NCI-H1105 (cell line): ENCODE measurements around the gene PHF11.
"Not testable (repeated sequence)": the region's sequence is repeated elsewhere in the genome, so short reads cannot be mapped to it uniquely, and the experiment has no call there.

Experiments
- DNase-seq: peaks from one replicate; lab custom pipeline; 2025; lab: John Stamatoyannopoulos, UW

Gene PHF11

GRCh38 chr13:49495783-49496762, at the start of gene PHF11:
TSS of gene PHF11 (plus strand) at chr13:49495953. CDS start at chr13:49496002, 49 bp downstream.
- no peak for DNase-seq

DNA sequence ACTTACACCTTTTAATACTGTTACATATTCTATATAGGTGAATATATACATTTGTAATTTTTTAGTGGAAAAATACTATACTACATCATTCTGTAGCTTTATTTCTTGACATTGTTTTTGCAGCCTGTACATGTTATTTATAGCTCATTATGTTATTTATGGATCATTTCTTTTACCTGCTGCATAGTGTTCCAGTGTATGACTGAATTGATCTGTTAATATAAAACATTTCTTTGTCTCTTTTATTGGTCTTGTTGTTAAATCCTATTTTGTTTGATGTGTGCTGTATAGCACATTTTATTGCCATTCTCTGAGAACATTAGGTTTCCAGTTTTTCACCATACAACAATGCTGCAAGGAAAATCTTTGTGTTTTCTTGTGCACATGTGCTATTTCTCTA, 49.3 kb upstream of the PHF11 start:
- no peak for DNase-seq

GRCh38 chr13:49448753-49449152, 47.0 kb upstream of the PHF11 start:
- DNase-seq, result no peak

GRCh38 chr13:49450105-49450819, 45.5 kb upstream of the PHF11 start:
- no peak for DNase-seq

DNA sequence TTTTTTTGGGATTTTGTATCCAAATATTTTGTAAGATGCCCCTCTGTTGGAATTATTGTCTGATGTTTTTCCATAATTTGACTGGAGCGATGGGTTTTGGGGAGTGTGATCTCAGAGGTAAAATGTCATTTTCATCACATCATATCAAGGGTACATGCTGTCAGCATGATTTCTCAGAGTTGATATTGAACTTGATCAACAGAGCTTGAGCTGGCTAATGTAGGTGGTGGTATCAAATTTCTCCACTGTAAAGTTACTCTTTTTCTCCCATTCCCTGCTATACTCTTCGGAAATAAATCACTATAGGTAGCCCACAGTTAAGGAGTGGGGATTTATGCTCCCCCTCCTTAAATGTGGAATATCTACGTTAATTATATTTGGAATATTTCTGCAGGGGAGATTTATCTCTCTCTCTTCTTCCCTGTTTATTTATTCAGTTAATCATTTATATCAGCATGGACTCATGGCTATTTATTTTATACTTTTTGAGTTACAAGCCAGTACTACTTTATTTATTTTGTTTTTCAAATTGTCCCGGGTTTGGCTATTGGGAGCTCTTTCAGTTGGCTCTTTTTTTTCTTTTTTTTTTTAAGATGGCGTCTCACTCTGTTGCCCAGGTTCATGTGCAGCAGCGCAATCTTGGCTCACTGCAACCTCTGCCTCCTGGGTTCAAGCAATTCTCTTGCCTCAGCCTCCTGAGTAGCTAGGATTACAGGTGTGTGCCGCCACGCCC, 42.9 kb upstream of the PHF11 start:
- DNase-seq, result no peak

DNA sequence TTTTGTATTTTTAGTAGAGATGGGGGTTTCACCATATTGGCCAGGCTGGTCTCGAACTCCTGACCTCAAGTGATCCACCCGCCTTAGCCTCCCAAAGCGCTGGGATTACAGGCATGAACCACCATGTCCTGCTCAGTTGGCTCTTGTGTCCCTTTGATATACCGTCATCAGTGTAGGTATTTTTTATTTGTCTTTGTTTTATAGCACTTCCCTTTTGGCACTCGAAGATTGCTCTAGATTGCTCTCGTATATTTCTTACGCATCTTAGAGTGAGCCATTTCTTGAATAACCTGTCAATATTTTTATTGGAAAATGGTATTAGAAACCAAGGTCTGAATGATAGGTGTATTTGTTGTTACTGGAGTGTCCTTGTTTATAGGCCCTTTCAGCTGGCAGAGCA, 42.3 kb upstream of the PHF11 start:
- no peak for DNase-seq

DNA sequence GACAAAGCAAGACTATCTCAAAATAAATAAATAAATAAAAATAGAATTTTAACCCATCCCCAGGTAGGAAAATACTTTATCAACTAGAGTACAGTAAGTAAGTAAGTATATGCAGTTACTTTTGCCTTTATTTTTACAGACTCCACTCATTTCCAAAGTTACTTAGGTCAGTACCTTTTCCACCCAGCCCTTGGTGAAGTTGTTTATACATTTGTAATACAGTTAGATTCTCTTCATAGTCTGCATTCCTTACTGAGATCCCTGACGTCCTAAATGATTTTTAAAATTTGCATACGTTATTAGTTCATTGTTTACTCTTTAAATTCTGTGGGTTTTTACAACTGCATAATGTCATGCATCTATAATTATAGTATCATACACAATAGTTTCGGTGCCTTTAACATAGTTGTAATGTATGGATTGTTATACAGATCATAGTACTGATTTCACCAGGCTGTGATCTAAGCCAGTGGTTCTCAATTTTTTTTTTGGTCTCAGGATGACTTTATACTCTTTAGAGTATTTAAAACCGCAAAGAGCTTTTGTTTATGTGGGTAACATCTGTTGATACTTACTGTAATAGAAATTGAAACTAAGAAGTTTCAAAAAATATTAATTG, 41.3 kb upstream of the PHF11 start:
- no peak for DNase-seq

GRCh38 chr13:49455007-49455398, 40.8 kb upstream of the PHF11 start:
- DNase-seq, result no peak

DNA sequence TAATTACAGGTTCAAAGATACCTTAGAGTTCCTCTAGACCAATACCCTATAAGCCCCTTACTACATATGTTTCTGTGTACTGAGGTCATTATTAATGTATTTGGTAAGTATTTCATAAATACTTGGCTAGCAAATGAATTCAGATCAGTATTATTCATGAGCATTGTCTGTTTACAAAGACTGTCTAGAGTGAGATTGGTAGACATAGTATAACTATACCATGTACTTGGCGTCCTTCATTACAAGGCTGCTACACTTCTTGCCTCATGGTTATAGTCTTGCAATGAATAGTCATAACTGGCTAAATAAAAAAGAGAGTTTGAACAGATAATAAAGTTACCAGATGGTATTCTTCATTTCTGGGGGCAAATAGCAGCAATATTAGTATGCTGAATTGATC, 39.6 kb upstream of the PHF11 start:
- no peak for DNase-seq

DNA sequence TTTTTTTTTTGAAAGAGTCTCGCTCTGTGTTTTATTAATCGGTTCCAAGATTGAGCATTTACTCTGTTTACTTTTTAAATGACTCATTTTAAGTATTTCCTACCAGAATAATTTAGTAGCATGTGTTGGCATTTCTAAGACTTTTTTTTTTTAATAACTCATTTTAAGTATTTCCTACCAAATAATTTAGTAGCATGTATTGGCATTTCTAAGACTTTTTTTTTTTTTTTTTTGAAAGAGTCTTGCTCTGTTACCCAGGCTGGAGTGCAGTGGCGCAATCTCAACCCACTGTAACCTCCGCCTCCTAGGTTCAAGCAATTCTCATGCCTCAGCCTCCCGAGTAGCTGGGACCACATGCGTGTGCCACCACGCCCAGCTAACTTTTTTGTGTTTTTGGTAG, 38.5 kb upstream of the PHF11 start:
- DNase-seq, result no peak

DNA sequence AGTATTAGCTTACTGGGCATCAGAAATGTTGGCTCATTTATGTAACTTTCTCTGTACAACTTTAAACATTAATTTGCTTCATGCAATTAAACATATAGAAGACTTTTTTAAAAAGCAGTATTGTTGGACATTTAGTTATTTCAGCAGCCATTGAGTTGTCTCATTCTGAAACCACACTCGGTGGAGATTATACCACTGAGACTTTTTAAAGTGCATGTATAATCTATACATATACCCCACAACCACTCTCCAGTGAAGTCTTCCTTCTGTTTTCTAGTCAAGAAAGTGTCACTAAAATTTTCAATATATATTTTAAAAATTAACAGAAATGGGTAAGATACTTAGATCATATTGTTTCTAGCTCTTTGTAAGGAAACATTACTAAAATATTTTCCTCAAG, 36.2 kb upstream of the PHF11 start:
- no peak for DNase-seq

- no peak for DNase-seq
Measured at GRCh38 chr13:49464085-49464484, 31.7 kb upstream of the PHF11 start.

DNA sequence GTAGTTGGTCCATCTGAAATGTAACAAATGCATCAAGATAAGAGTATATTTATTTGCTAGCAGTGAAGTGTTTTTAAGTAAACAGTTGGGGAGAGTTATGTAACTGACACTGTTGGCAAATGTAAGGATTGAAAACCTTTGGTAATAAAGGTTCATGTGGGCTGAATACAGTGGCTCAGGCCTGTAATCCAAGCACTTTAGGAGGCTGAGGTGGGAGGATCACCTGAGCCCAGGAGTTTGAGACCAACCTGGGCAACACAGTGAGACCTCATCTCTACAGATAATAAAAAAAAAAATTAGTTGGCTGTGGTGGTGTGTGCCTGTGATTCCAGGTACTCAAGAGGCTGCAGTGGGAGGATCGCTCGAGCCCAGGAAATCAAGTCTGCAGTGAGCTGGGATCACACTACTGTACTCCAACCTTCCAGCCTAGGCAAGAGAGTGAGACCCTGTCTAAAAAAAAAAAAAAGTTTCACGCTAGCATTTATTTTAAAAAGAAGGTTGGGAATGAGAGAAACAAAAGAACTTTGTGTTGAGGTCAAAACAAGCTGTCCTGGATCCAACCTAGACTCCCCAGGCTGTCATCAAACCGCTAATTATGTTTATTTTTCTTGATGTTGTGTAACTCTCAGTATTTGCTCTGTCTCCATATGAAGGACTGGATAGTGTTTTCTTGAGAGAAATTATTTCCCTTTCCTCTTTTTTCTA, 31.0 kb upstream of the PHF11 start:
- DNase-seq, result no peak

DNA sequence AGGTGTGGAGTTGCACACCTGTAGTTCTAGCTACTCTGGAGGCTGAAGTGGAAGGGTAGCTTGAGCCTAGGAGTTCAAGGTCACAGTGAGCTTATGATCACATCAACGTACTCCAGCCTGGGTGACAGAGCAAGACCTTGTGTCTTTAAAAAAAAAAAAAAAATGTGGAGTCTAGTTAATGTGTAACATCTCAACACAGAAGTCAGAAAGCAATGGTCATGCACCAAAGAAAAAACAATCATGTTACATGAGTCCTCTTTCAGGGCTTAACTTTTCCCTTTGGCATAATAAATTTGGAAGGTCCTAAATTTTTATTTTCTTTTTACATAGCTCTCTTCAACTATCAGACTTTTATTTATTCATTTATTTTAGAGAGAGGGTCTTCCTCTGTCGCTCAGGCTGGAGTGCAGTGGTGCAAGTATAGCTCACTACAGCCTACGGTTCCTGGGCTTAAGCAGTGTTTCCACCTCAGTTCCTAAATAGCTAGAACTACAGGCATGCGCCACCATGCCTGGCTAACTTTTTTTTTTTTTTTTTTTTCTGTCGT, 29.4 kb upstream of the PHF11 start:
- DNase-seq, result no peak

DNA sequence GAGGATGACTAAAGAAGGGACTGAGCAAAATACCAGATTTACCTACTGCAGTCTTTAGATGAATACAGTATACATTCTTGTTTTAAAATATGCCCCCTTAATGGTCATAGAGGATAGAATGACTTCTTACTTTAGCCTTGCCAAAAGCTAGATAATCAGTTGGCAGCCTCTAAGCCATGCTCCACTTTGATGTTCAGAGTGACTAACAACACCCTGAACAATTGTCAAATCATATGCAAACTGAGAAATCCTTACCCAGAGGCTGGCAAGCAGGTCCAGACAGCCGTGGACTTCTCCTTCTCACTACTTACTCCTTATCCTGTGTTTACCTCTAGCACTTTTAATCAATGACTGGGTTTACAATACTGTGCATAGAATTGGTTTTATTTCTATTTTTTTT, 23.6 kb upstream of the PHF11 start:
- no peak for DNase-seq

GRCh38 chr13:49476529-49476928, 19.2 kb upstream of the PHF11 start:
- no peak for DNase-seq

DNA sequence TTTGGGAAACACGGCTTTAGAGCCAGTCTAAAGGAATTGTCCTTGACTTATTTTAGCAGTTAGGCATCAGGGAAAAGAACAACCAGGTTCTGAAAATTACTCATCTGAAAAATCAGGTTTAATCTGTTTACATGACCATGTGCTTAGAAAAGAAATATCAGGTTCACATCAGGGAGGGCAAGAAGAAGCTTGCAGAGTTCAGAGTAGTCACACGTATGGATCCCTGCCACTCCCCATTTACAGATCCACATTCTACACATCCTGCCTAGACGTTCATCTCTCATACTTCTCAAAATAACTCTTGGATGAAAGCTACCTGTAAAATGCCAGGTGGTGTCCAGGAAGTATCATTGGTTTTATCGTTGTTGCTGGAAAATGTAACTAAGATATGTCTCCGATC, 14.0 kb upstream of the PHF11 start:
- no peak for DNase-seq

GRCh38 chr13:49488563-49488962, 7.2 kb upstream of the PHF11 start:
- no peak for DNase-seq

DNA sequence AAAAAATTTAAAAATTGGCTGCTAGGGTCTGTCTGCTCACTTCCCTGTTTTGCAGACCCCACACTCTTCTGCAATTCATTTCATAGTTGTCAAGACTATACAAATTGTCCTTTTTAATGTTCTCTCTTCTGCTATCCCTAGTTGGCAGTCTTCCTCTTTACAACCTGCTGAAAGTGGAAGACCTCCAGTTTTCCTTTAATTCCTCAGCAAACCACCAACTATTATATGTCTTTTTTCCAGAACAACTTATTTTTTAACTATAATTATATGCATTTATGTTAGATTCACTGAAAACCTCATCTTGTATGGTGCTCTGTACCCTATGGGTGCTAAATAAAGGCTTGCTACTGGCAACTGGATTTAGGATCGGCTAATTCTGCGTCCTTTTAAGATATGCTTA, 1.1 kb upstream of the PHF11 start:
- DNase-seq, result no peak

GRCh38 chr13:49496837-49497236, 1.1 kb downstream of the PHF11 start:
- DNase-seq, result not testable (repeated sequence)

- no peak for DNase-seq
Measured at GRCh38 chr13:49497272-49497671, 1.5 kb downstream of the PHF11 start.
